Midbrain (tissue), 1 donor: Measurements from ENCODE around the gene UQCC3.
"Not testable (repeated sequence)": the region's sequence is repeated elsewhere in the genome, so short reads cannot be mapped to it uniquely, and the experiment has no call there.

Experiments used
- DNase-seq: peaks from one replicate; lab custom pipeline; 2025; lab: John Stamatoyannopoulos, UW

UQCC3 gene

GRCh38 chr11:62665599-62666258, 5.7 kb upstream of the UQCC3 start:
- peak; percentile 66 for DNase-seq

GRCh38 chr11:62666259-62666926, 5.1 kb upstream of the UQCC3 start:
- no peak for DNase-seq

- DNase-seq, result no peak
Measured at GRCh38 chr11:62667460-62667859, 4.0 kb upstream of the UQCC3 start.

- DNase-seq, result no peak
Measured at GRCh38 chr11:62669420-62670161, 1.9 kb upstream of the UQCC3 start.

GRCh38 chr11:62671236-62671607, 251 bp upstream of the UQCC3 start:
- no peak for DNase-seq

GRCh38 chr11:62673196-62673525, 1.7 kb downstream of the UQCC3 start:
- DNase-seq, result no peak

GRCh38 chr11:62675415-62675814, 3.9 kb downstream of the UQCC3 start:
- DNase-seq, result not testable (repeated sequence)

GRCh38 chr11:62676698-62677097, 5.2 kb downstream of the UQCC3 start:
- DNase-seq, result no peak

- DNase-seq, result no peak
Measured at GRCh38 chr11:62677156-62677555, 5.7 kb downstream of the UQCC3 start.

- no peak for DNase-seq
Measured at GRCh38 chr11:62677714-62678113, 6.2 kb downstream of the UQCC3 start.

- no peak for DNase-seq
Measured at GRCh38 chr11:62678433-62678769, 6.9 kb downstream of the UQCC3 start.

GRCh38 chr11:62678770-62679696, 7.6 kb downstream of the UQCC3 start, which contains the start of gene UBXN1:
Gene UBXN1 (minus strand): TSS chr11:62679073. CDS start chr11:62678923, 150 bp downstream.
- DNase-seq, result peak; percentile 89

GRCh38 chr11:62680825-62681240, 9.4 kb downstream of the UQCC3 start:
- DNase-seq, result no peak

- no peak for DNase-seq
Measured at GRCh38 chr11:62682518-62682917, 11.0 kb downstream of the UQCC3 start.

- no peak for DNase-seq
Measured at GRCh38 chr11:62687508-62688396, 16.3 kb downstream of the UQCC3 start.

GRCh38 chr11:62688491-62688890, 17.0 kb downstream of the UQCC3 start:
- DNase-seq, result no peak

GRCh38 chr11:62689421-62690183, 18.1 kb downstream of the UQCC3 start, which contains the start of gene LRRN4CL:
Gene LRRN4CL (minus strand): TSS chr11:62689530. CDS start chr11:62688508, 1,022 bp downstream.
- DNase-seq, result no peak

- not testable (repeated sequence) for DNase-seq
Measured at GRCh38 chr11:62693624-62694023, 22.2 kb downstream of the UQCC3 start.

GRCh38 chr11:62694455-62695167, 23.1 kb downstream of the UQCC3 start:
- peak; percentile 59 for DNase-seq
